Measurements from ENCODE around the gene BEAN1.

DNA sequence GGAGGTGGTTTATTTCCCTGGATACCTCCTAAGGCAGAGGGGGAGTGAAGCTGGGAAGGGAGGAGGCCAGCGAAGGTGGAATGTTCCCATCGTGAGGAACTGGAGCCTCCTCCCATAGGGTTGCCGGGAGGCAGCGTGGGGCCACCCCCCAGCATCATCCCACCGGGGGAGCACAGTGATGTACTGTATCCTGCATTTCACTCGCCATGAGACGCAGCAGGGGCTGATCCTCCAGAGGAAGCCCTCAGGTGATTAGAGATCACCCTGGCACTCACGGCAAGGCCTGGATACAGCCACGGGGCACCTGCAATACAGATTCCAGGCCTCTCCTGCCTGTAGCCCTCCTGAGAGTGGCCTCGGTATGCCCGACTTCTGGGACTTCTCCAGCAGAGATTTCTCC is 25.5 kb upstream of the BEAN1 start:
- no peak for TF ChIP-seq CTCF (IDR thresholded peaks at IDR 0.05)
- no peak for TF ChIP-seq POLR2A (IDR thresholded peaks at IDR 0.05)
- TF ChIP-seq POLR2AphosphoS5 (IDR thresholded peaks at IDR 0.05), result no peak
